ENCODE measurements around the gene CRADD.

The CRADD gene

GRCh38 chr12:93680006-93680405 is 2.8 kb downstream of the CRADD start:
- no peak overlapping the region for H3K27ac ChIP-seq (replicated peaks)
- no peak for DNase-seq (ENCODE audit: low read depth in 1 of 2, low spot score in 1 of 2)
- no peak overlapping the region for H3K4me3 ChIP-seq (replicated peaks; ENCODE audit: insufficient read depth, low read length)
- no peaks in the 10 kb centered on the region for H3K27me3 ChIP-seq (ENCODE audit: insufficient read depth, poor library complexity, severe bottlenecking)
- no peak for TF ChIP-seq POLR2AphosphoS5 (IDR thresholded peaks at IDR 0.05; ENCODE audit: low read depth)
- TF ChIP-seq, protein P1, sequence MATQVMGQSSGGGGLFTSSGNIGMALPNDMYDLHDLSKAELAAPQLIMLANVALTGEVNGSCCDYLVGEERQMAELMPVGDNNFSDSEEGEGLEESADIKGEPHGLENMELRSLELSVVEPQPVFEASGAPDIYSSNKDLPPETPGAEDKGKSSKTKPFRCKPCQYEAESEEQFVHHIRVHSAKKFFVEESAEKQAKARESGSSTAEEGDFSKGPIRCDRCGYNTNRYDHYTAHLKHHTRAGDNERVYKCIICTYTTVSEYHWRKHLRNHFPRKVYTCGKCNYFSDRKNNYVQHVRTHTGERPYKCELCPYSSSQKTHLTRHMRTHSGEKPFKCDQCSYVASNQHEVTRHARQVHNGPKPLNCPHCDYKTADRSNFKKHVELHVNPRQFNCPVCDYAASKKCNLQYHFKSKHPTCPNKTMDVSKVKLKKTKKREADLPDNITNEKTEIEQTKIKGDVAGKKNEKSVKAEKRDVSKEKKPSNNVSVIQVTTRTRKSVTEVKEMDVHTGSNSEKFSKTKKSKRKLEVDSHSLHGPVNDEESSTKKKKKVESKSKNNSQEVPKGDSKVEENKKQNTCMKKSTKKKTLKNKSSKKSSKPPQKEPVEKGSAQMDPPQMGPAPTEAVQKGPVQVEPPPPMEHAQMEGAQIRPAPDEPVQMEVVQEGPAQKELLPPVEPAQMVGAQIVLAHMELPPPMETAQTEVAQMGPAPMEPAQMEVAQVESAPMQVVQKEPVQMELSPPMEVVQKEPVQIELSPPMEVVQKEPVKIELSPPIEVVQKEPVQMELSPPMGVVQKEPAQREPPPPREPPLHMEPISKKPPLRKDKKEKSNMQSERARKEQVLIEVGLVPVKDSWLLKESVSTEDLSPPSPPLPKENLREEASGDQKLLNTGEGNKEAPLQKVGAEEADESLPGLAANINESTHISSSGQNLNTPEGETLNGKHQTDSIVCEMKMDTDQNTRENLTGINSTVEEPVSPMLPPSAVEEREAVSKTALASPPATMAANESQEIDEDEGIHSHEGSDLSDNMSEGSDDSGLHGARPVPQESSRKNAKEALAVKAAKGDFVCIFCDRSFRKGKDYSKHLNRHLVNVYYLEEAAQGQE (IDR thresholded peaks at IDR 0.05; ENCODE audit: insufficient replicate concordance, low read depth): no peak
- no peak for TF ChIP-seq SPI1 (IDR thresholded peaks at IDR 0.05; ENCODE audit: borderline replicate concordance, low read depth)
- TF ChIP-seq, protein P2, sequence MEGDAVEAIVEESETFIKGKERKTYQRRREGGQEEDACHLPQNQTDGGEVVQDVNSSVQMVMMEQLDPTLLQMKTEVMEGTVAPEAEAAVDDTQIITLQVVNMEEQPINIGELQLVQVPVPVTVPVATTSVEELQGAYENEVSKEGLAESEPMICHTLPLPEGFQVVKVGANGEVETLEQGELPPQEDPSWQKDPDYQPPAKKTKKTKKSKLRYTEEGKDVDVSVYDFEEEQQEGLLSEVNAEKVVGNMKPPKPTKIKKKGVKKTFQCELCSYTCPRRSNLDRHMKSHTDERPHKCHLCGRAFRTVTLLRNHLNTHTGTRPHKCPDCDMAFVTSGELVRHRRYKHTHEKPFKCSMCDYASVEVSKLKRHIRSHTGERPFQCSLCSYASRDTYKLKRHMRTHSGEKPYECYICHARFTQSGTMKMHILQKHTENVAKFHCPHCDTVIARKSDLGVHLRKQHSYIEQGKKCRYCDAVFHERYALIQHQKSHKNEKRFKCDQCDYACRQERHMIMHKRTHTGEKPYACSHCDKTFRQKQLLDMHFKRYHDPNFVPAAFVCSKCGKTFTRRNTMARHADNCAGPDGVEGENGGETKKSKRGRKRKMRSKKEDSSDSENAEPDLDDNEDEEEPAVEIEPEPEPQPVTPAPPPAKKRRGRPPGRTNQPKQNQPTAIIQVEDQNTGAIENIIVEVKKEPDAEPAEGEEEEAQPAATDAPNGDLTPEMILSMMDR (IDR thresholded peaks at IDR 0.05; ENCODE audit: insufficient read depth, low read length): no peak
- no peak for TF ChIP-seq GABPA (IDR thresholded peaks at IDR 0.05; ENCODE audit: low read depth)

- TF ChIP-seq, protein P2 (IDR thresholded peaks at IDR 0.05; ENCODE audit: insufficient read depth, low read length): no peak
- TF ChIP-seq, protein P1 (IDR thresholded peaks at IDR 0.05; ENCODE audit: insufficient replicate concordance, low read depth): no peak
- no peak for TF ChIP-seq SPI1 (IDR thresholded peaks at IDR 0.05; ENCODE audit: borderline replicate concordance, low read depth)
- no peak for TF ChIP-seq POLR2AphosphoS5 (IDR thresholded peaks at IDR 0.05; ENCODE audit: low read depth)
- TF ChIP-seq GABPA (IDR thresholded peaks at IDR 0.05; ENCODE audit: low read depth): no peak
- H3K27ac ChIP-seq (replicated peaks): no peak overlapping the region
- no peak for DNase-seq (ENCODE audit: low read depth in 1 of 2, low spot score in 1 of 2)
These were observed 5.7 kb downstream of the CRADD start for GRCh38 chr12:93682846-93683261.

DNA sequence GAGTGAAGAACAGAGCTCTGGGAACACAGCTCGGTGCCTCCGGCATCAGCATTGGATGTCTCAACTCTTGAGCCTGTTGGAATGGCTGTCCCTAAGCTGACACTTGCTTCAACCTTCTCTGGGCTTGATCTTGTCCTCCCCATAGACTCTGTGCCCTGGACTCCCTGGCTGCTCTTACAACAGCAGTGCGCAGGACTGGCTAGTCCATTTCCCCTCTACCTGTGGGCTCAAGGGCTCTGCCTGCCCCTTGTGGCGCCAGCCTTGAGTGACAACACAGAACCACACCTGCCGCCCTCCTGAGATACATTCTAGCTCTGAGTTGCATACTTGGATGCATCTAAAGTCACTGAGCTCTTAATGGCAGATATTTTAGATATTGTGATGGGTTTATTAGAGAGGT is 6.2 kb downstream of the CRADD start:
- H3K4me3 ChIP-seq (replicated peaks; ENCODE audit: insufficient read depth, low read length): no peak overlapping the region
- DNase-seq (ENCODE audit: low read depth in 1 of 2, low spot score in 1 of 2): no peak
- H3K27ac ChIP-seq (replicated peaks): no peak overlapping the region
- no peaks in the 10 kb centered on the region for H3K27me3 ChIP-seq (ENCODE audit: insufficient read depth, poor library complexity, severe bottlenecking)
- TF ChIP-seq, protein P2 (IDR thresholded peaks at IDR 0.05; ENCODE audit: insufficient read depth, low read length): no peak
- TF ChIP-seq SPI1 (IDR thresholded peaks at IDR 0.05; ENCODE audit: borderline replicate concordance, low read depth) (no peak), POLR2AphosphoS5 (IDR thresholded peaks at IDR 0.05; ENCODE audit: low read depth) (no peak), GABPA (IDR thresholded peaks at IDR 0.05; ENCODE audit: low read depth) (no peak)
- TF ChIP-seq, protein P1 (IDR thresholded peaks at IDR 0.05; ENCODE audit: insufficient replicate concordance, low read depth): no peak

More at GRCh38 chr12:93682846-93683261, 5.7 kb downstream of the CRADD start:
- no peaks in the 10 kb centered on the region for H3K27me3 ChIP-seq (ENCODE audit: insufficient read depth, poor library complexity, severe bottlenecking)
- no peak overlapping the region for H3K4me3 ChIP-seq (replicated peaks; ENCODE audit: insufficient read depth, low read length)
